Activated naive CD4-positive, alpha-beta T cell treated with anti-CD3 and anti-CD28 coated beads, Interleukin-2, amount 50 U/mL, for 24 hours (primary cell): ENCODE measurements around the gene COMT.

ENCODE experiments used
- H3K27ac Mint-ChIP-seq: one replicate; pipeline ENCODE4 v1.8.0; 2021; ENCODE audit warnings: mild to moderate bottlenecking, mixed read lengths
- H3K27me3 Mint-ChIP-seq: one replicate; pipeline ENCODE4 v1.8.0; 2021; ENCODE audit warnings: mixed read lengths
- H3K36me3 Mint-ChIP-seq: one replicate; pipeline ENCODE4 v1.8.0; 2021; ENCODE audit warnings: mixed read lengths
- H3K4me1 Mint-ChIP-seq: one replicate; pipeline ENCODE4 v1.8.0; 2021; ENCODE audit warnings: mixed read lengths
- H3K4me3 Mint-ChIP-seq: one replicate; pipeline ENCODE4 v1.8.0; 2021; ENCODE audit warnings: mild to moderate bottlenecking, mixed read lengths
- H3K9me3 Mint-ChIP-seq: one replicate; pipeline ENCODE4 v1.8.0; 2021; ENCODE audit warnings: mixed read lengths

Gene COMT

GRCh38 chr22:19995611-19996339 is 54.2 kb downstream of the COMT start:
- no peak overlapping the region for H3K27ac Mint-ChIP-seq
- no peaks in the 10 kb centered on the region for H3K36me3 Mint-ChIP-seq
- H3K4me3 Mint-ChIP-seq = no peak overlapping the region
- H3K27me3 Mint-ChIP-seq = no peaks in the 10 kb centered on the region
- H3K9me3 Mint-ChIP-seq = no peaks in the 10 kb centered on the region
- H3K4me1 Mint-ChIP-seq = no peaks in the 10 kb centered on the region

GRCh38 chr22:19996694-19997384 is 55.3 kb downstream of the COMT start:
- Mint-ChIP-seq H3K27me3 (no peaks in the 10 kb centered on the region), H3K4me1 (no peaks in the 10 kb centered on the region), H3K9me3 (no peaks in the 10 kb centered on the region), H3K36me3 (peaks cover 1% of the 10 kb centered on the region), H3K4me3 (no peak overlapping the region), H3K27ac (peak overlapping the region; percentile 55)

- no peaks in the 10 kb centered on the region for H3K4me1 Mint-ChIP-seq
- H3K4me3 Mint-ChIP-seq = no peak overlapping the region
- H3K27me3 Mint-ChIP-seq = no peaks in the 10 kb centered on the region
- peaks cover 1% of the 10 kb centered on the region for H3K36me3 Mint-ChIP-seq
- no peaks in the 10 kb centered on the region for H3K9me3 Mint-ChIP-seq
- no peak overlapping the region for H3K27ac Mint-ChIP-seq
Measured at GRCh38 chr22:19997561-19998231, 56.1 kb downstream of the COMT start.

- Mint-ChIP-seq H3K4me3 (no peak overlapping the region), H3K4me1 (no peaks in the 10 kb centered on the region), H3K27me3 (no peaks in the 10 kb centered on the region), H3K27ac (no peak overlapping the region), H3K9me3 (peaks cover 4% of the 10 kb centered on the region), H3K36me3 (peaks cover 7% of the 10 kb centered on the region)
Measured at GRCh38 chr22:19998232-19998951, 56.8 kb downstream of the COMT start.

- Mint-ChIP-seq H3K27ac (no peak overlapping the region), H3K36me3 (peaks cover 12% of the 10 kb centered on the region), H3K4me1 (no peaks in the 10 kb centered on the region), H3K9me3 (peaks cover 4% of the 10 kb centered on the region), H3K4me3 (no peak overlapping the region), H3K27me3 (no peaks in the 10 kb centered on the region)
Measured at GRCh38 chr22:19998991-19999820, 57.6 kb downstream of the COMT start.

GRCh38 chr22:20000246-20001081 is 58.9 kb downstream of the COMT start:
- Mint-ChIP-seq H3K36me3 (peaks cover 12% of the 10 kb centered on the region), H3K9me3 (peaks cover 4% of the 10 kb centered on the region), H3K4me1 (no peaks in the 10 kb centered on the region), H3K27ac (no peak overlapping the region), H3K4me3 (no peak overlapping the region), H3K27me3 (no peaks in the 10 kb centered on the region)

GRCh38 chr22:20001082-20001638 is 59.6 kb downstream of the COMT start:
- Mint-ChIP-seq H3K27ac (no peak overlapping the region), H3K27me3 (no peaks in the 10 kb centered on the region), H3K4me1 (no peaks in the 10 kb centered on the region), H3K36me3 (peaks cover 12% of the 10 kb centered on the region), H3K9me3 (peaks cover 4% of the 10 kb centered on the region), H3K4me3 (no peak overlapping the region)

GRCh38 chr22:20002128-20002527 is 60.6 kb downstream of the COMT start:
- no peak overlapping the region for H3K27ac Mint-ChIP-seq
- H3K4me3 Mint-ChIP-seq = no peak overlapping the region

GRCh38 chr22:20002636-20003035 is 61.1 kb downstream of the COMT start:
- Mint-ChIP-seq H3K4me3 (no peak overlapping the region), H3K27ac (no peak overlapping the region), H3K9me3 (peaks cover 4% of the 10 kb centered on the region), H3K27me3 (no peaks in the 10 kb centered on the region), H3K4me1 (no peaks in the 10 kb centered on the region), H3K36me3 (peaks cover 12% of the 10 kb centered on the region)

More at GRCh38 chr22:20002128-20002527, 60.6 kb downstream of the COMT start:
- Mint-ChIP-seq H3K36me3 (peaks cover 12% of the 10 kb centered on the region), H3K27me3 (no peaks in the 10 kb centered on the region), H3K9me3 (peaks cover 4% of the 10 kb centered on the region), H3K4me1 (no peaks in the 10 kb centered on the region)

GRCh38 chr22:20003304-20003703 is 61.7 kb downstream of the COMT start:
- no peaks in the 10 kb centered on the region for H3K4me1 Mint-ChIP-seq
- H3K9me3 Mint-ChIP-seq = peaks cover 4% of the 10 kb centered on the region
- no peaks in the 10 kb centered on the region for H3K27me3 Mint-ChIP-seq
- no peak overlapping the region for H3K4me3 Mint-ChIP-seq
- peaks cover 12% of the 10 kb centered on the region for H3K36me3 Mint-ChIP-seq
- H3K27ac Mint-ChIP-seq = no peak overlapping the region

GRCh38 chr22:20004464-20004863 is 62.9 kb downstream of the COMT start:
- no peak overlapping the region for H3K27ac Mint-ChIP-seq
- H3K4me1 Mint-ChIP-seq = no peaks in the 10 kb centered on the region
- H3K27me3 Mint-ChIP-seq = no peaks in the 10 kb centered on the region
- peaks cover 12% of the 10 kb centered on the region for H3K36me3 Mint-ChIP-seq
- peaks cover 4% of the 10 kb centered on the region for H3K9me3 Mint-ChIP-seq
- H3K4me3 Mint-ChIP-seq = no peak overlapping the region

- Mint-ChIP-seq H3K4me1 (no peaks in the 10 kb centered on the region), H3K27me3 (no peaks in the 10 kb centered on the region), H3K4me3 (no peak overlapping the region), H3K27ac (no peak overlapping the region), H3K36me3 (peaks cover 5% of the 10 kb centered on the region), H3K9me3 (no peaks in the 10 kb centered on the region)
Measured at GRCh38 chr22:20008221-20008995, 66.8 kb downstream of the COMT start.

- no peak overlapping the region for H3K27ac Mint-ChIP-seq
- no peaks in the 10 kb centered on the region for H3K27me3 Mint-ChIP-seq
- H3K9me3 Mint-ChIP-seq = no peaks in the 10 kb centered on the region
- H3K4me3 Mint-ChIP-seq = no peak overlapping the region
- peaks cover under 1% of the 10 kb centered on the region for H3K36me3 Mint-ChIP-seq
- no peaks in the 10 kb centered on the region for H3K4me1 Mint-ChIP-seq
Measured at GRCh38 chr22:20009018-20009491, 67.5 kb downstream of the COMT start.
